WTC11 (cell line): ENCODE data around the gene CSNK1E. TPM values are rescaled to one million over a fixed set of nuclear protein-coding genes. Genes with fewer than 3 reads are reported as not detected.

ENCODE experiments used
- ATAC-seq: fragments of 200-7000 bp; cut with Tn5 transposase; 2 replicates; pipeline ENCODE4 v1.10.0; 2021; ENCODE audit warnings: mild to moderate bottlenecking, moderate library complexity
- CTCF ChIA-PET: fragments of 300-600 bp; sonication (Branson Sonifier 250); formaldehyde crosslinking; loops from one replicate; lab custom pipeline; 2021; ENCODE audit warnings: antibody characterized with exemption; lab: Charles Lee
- POLR2A ChIA-PET: fragments of 350-600 bp; sonication (Branson Sonifier 250); formaldehyde crosslinking; loops from one replicate; lab custom pipeline; 2021; ENCODE audit warnings: antibody characterized with exemption; lab: Charles Lee
- DNase-seq: peaks from one replicate; pipeline ENCODE4 v3.0.0; 2021; ENCODE audit warnings: low spot score
- H3K27ac Mint-ChIP-seq: 2 replicates; pipeline ENCODE4 v1.8.0; 2021; ENCODE audit warnings: mixed read lengths
- H3K27me3 Mint-ChIP-seq: 2 replicates; pipeline ENCODE4 v1.8.0; 2021; ENCODE audit warnings: low read depth, mild to moderate bottlenecking, moderate library complexity, mixed read lengths
- H3K36me3 Mint-ChIP-seq: 2 replicates; pipeline ENCODE4 v1.8.0; 2021; ENCODE audit warnings: mixed read lengths
- H3K4me1 Mint-ChIP-seq: 2 replicates; pipeline ENCODE4 v1.8.0; 2022; ENCODE audit warnings: mixed read lengths
- H3K4me3 Mint-ChIP-seq: 2 replicates; pipeline ENCODE4 v1.8.0; 2021; ENCODE audit warnings: mild to moderate bottlenecking, moderate library complexity, mixed read lengths
- H3K9me3 Mint-ChIP-seq: 2 replicates; pipeline ENCODE4 v1.8.0; 2021; ENCODE audit warnings: mixed read lengths
- ELF4 ChIP-seq: sonication (generic); formaldehyde crosslinking; IDR thresholded peaks from 2 replicates; pipeline ENCODE4 v1.8.1; 2022; ENCODE audit warnings: low read depth, mild to moderate bottlenecking, moderate library complexity, missing genetic modification reagents
- ESRRA ChIP-seq: sonication (generic); formaldehyde crosslinking; IDR thresholded peaks from 2 replicates; pipeline ENCODE4 v1.8.1; 2022; ENCODE audit warnings: mild to moderate bottlenecking, missing genetic modification reagents, borderline replicate concordance
- FOXK1 ChIP-seq: sonication (generic); formaldehyde crosslinking; IDR thresholded peaks from 2 replicates; pipeline ENCODE4 v1.8.0; 2022; ENCODE audit warnings: mild to moderate bottlenecking, moderate library complexity, missing genetic modification reagents
- IRF2 ChIP-seq: sonication (generic); formaldehyde crosslinking; IDR thresholded peaks from 2 replicates; pipeline ENCODE4 v1.8.0; 2022; ENCODE audit warnings: low read depth, missing genetic modification reagents, borderline replicate concordance
- JAZF1 ChIP-seq: fragments of 250-450 bp; sonication (Bioruptor Pico); IDR thresholded peaks from 2 replicates; pipeline ENCODE4 v1.9.0; 2021; ENCODE audit warnings: moderate library complexity, mild to moderate bottlenecking, inconsistent platforms
- MYBL2 ChIP-seq: sonication (generic); formaldehyde crosslinking; IDR thresholded peaks from 2 replicates; pipeline ENCODE4 v1.8.1; 2023; ENCODE audit warnings: mild to moderate bottlenecking, moderate library complexity, missing genetic modification reagents
- NFATC4 ChIP-seq: fragments of 250-450 bp; sonication (Bioruptor Pico); IDR thresholded peaks from 2 replicates; pipeline ENCODE4 v1.9.0; 2021; ENCODE audit warnings: mild to moderate bottlenecking
- NFE2L1 ChIP-seq: sonication (generic); formaldehyde crosslinking; IDR thresholded peaks from 2 replicates; pipeline ENCODE4 v1.8.1; 2023; ENCODE audit warnings: missing genetic modification reagents
- NFYB ChIP-seq: sonication (generic); formaldehyde crosslinking; conservative IDR thresholded peaks from 2 replicates; pipeline ENCODE4 v1.8.0; 2022; ENCODE audit warnings: low read depth, missing genetic modification reagents
- PRRX2 ChIP-seq: fragments of 250-450 bp; sonication (Bioruptor Pico); IDR thresholded peaks from 2 replicates; pipeline ENCODE4 v1.8.0; 2021; ENCODE audit warnings: mild to moderate bottlenecking
- TCF7 ChIP-seq: sonication (generic); formaldehyde crosslinking; IDR thresholded peaks from 2 replicates; pipeline ENCODE4 v1.8.0; 2022; ENCODE audit warnings: mild to moderate bottlenecking, low read depth, missing genetic modification reagents, moderate library complexity
- ZNF138 ChIP-seq: sonication (generic); formaldehyde crosslinking; conservative IDR thresholded peaks from 2 replicates; pipeline ENCODE4 v1.8.1; 2022; ENCODE audit warnings: mild to moderate bottlenecking, moderate library complexity, missing genetic modification reagents
- ZNF281 ChIP-seq: sonication (generic); formaldehyde crosslinking; IDR thresholded peaks from 2 replicates; pipeline ENCODE4 v1.8.0; 2023; ENCODE audit warnings: mild to moderate bottlenecking, missing genetic modification reagents
- total RNA-seq: library from RNA; stranded (reverse); gene quantifications from 3 replicates; pipeline ENCODE4 v1.2.3, GENCODE V29; 2021
- TF ChIP-seq, protein P1 (sequence below): sonication (generic); formaldehyde crosslinking; IDR thresholded peaks from 2 replicates; pipeline ENCODE4 v1.8.0; 2022; ENCODE audit warnings: mild to moderate bottlenecking, missing genetic modification reagents
- TF ChIP-seq, protein P2 (sequence below): sonication (generic); formaldehyde crosslinking; IDR thresholded peaks from 2 replicates; pipeline ENCODE4 v1.8.1; 2023; ENCODE audit warnings: mild to moderate bottlenecking, missing genetic modification reagents
- TF ChIP-seq, protein P3 (sequence below): sonication (generic); formaldehyde crosslinking; IDR thresholded peaks from 2 replicates; pipeline ENCODE4 v1.8.1; 2022; ENCODE audit warnings: low read depth, missing genetic modification reagents, borderline replicate concordance

The CSNK1E gene
- total RNA-seq, 1 experiment from 2014 or later = 265 TPM

- CTCF ChIA-PET = interaction anchor here (0.6 to 1.9 kb wide), 13 partner anchors 8 to 112 kb away, joined by 3 to 9 read pairs (median 4); no protein-coding TSS in a partner anchor
- TF ChIP-seq FOXK1 (CRISPR knock-in tag) = 0 out of 2 replicates have a peak, but pooled peaks have one; percentile 42
- TF ChIP-seq, protein P1, sequence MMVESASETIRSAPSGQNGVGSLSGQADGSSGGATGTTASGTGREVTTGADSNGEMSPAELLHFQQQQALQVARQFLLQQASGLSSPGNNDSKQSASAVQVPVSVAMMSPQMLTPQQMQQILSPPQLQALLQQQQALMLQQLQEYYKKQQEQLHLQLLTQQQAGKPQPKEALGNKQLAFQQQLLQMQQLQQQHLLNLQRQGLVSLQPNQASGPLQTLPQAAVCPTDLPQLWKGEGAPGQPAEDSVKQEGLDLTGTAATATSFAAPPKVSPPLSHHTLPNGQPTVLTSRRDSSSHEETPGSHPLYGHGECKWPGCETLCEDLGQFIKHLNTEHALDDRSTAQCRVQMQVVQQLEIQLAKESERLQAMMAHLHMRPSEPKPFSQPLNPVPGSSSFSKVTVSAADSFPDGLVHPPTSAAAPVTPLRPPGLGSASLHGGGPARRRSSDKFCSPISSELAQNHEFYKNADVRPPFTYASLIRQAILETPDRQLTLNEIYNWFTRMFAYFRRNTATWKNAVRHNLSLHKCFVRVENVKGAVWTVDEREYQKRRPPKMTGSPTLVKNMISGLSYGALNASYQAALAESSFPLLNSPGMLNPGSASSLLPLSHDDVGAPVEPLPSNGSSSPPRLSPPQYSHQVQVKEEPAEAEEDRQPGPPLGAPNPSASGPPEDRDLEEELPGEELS (CRISPR knock-in tag) = no peak
Measured at GRCh38 chr22:38305471-38306448, 11.5 kb downstream of the CSNK1E start.

DNA sequence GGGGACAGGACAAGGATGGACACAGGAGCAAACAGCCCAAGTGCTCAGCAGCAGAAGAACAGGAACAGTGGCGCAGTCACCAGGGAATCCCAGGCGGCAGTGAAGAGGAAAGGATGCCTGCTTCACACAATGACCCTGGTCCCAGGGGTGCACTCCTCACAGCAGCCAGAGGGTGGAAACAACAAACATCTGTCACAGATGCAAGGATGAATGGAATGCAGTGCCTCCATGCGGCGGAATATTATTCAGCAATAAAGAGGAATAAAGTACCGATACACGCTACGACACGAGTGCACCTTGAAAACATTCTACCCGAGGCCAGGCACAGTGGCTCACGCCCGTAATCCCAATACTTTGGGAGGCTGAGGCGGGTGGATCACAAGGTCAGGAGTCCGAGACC lies 12.7 kb downstream of the CSNK1E start:
- ChIA-PET CTCF (interaction anchor here (0.6 to 1.1 kb wide), 3 partner anchors 21 to 42 kb away, joined by 3 to 5 read pairs (median 4); no protein-coding TSS in a partner anchor), POLR2A (interaction anchor here (0.6 to 0.7 kb wide), 2 partner anchors 51 to 150 kb away, joined by 4 to 6 read pairs; no protein-coding TSS in a partner anchor)
- DNase-seq (no peak), ATAC-seq (no peak)
- Mint-ChIP-seq H3K36me3 (peaks cover 60% of the 10 kb centered on the region), H3K4me3 (no peak overlapping the region), H3K9me3 (no peaks in the 10 kb centered on the region), H3K27ac (peak overlapping the region; percentile 48; the same call in 1 of the 2 replicates), H3K4me1 (peaks cover 51% of the 10 kb centered on the region), H3K27me3 (no peaks in the 10 kb centered on the region)
- TF ChIP-seq, protein P2, sequence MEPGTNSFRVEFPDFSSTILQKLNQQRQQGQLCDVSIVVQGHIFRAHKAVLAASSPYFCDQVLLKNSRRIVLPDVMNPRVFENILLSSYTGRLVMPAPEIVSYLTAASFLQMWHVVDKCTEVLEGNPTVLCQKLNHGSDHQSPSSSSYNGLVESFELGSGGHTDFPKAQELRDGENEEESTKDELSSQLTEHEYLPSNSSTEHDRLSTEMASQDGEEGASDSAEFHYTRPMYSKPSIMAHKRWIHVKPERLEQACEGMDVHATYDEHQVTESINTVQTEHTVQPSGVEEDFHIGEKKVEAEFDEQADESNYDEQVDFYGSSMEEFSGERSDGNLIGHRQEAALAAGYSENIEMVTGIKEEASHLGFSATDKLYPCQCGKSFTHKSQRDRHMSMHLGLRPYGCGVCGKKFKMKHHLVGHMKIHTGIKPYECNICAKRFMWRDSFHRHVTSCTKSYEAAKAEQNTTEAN (CRISPR knock-in tag) = no peak
- TF ChIP-seq JAZF1 (CRISPR knock-in tag) = no peak
- no peak for TF ChIP-seq PRRX2
- TF ChIP-seq, protein P3, sequence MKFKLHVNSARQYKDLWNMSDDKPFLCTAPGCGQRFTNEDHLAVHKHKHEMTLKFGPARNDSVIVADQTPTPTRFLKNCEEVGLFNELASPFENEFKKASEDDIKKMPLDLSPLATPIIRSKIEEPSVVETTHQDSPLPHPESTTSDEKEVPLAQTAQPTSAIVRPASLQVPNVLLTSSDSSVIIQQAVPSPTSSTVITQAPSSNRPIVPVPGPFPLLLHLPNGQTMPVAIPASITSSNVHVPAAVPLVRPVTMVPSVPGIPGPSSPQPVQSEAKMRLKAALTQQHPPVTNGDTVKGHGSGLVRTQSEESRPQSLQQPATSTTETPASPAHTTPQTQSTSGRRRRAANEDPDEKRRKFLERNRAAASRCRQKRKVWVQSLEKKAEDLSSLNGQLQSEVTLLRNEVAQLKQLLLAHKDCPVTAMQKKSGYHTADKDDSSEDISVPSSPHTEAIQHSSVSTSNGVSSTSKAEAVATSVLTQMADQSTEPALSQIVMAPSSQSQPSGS (CRISPR knock-in tag) = no peak
- TF ChIP-seq NFE2L1 (CRISPR knock-in tag) = no peak
- TF ChIP-seq NFATC4 (CRISPR knock-in tag) = no peak
- TF ChIP-seq IRF2 (CRISPR knock-in tag) = no peak

More at GRCh38 chr22:38305471-38306448, 11.5 kb downstream of the CSNK1E start:
- peak overlapping the region; percentile 75 for H3K27ac Mint-ChIP-seq
- POLR2A ChIA-PET = interaction anchor here (0.6 to 1.2 kb wide), 5 partner anchors 10 to 171 kb away, joined by 3 to 6 read pairs (median 4); no protein-coding TSS in a partner anchor
- H3K4me1 Mint-ChIP-seq = peaks cover 59% of the 10 kb centered on the region
- no peaks in the 10 kb centered on the region for H3K9me3 Mint-ChIP-seq
- no peak overlapping the region for H3K4me3 Mint-ChIP-seq
- DNase-seq (peak; percentile 75), ATAC-seq (peak; percentile 92)
- H3K27me3 Mint-ChIP-seq = no peaks in the 10 kb centered on the region
- H3K36me3 Mint-ChIP-seq = peaks cover 58% of the 10 kb centered on the region

DNA sequence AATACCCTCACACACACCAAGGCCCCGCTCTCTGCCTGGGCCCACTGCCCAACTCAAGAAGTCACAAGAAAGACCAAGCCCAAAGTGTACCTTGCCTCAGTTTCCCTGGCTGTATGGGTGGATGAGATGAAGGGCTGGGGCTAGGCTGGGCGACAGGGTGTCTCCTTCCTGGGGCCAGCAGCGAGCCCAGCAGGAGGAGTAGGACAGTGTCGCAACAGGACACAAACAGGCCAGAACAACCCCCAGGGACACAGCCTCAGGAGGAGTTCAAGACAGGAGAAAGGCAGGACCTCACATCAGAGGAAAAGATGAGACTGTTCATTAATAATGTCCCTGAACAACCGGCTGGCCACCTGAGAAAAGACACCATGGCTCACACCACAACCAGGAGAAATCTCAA lies 13.3 kb downstream of the CSNK1E start:
- Mint-ChIP-seq H3K4me1 (peaks cover 45% of the 10 kb centered on the region), H3K27me3 (no peaks in the 10 kb centered on the region), H3K36me3 (peaks cover 56% of the 10 kb centered on the region), H3K9me3 (no peaks in the 10 kb centered on the region), H3K4me3 (no peak overlapping the region)
- ChIA-PET CTCF (no interaction called here), POLR2A (no interaction called here)
- no peak for DNase-seq
- TF ChIP-seq ZNF138 (CRISPR knock-in tag) = no peak
- TF ChIP-seq ESRRA (CRISPR knock-in tag) = no peak
- TF ChIP-seq, protein P3 (CRISPR knock-in tag) = no peak
- TF ChIP-seq ELF4 (CRISPR knock-in tag) = no peak
- TF ChIP-seq TCF7 (CRISPR knock-in tag) = no peak
- no peak for TF ChIP-seq NFYB
- no peak for TF ChIP-seq MYBL2 (CRISPR knock-in tag)
- no peak for TF ChIP-seq ZNF281
- TF ChIP-seq, all 79 proteins: peak for 0
- no peak for ATAC-seq
- peak overlapping the region; percentile 90 for H3K27ac Mint-ChIP-seq
